ENCODE measurements around the gene INO80B. TPM values are rescaled to one million over a fixed set of nuclear protein-coding genes. Genes with fewer than 3 reads are reported as not detected.
"Not testable (repeated sequence)": the region's sequence is repeated elsewhere in the genome, so short reads cannot be mapped to it uniquely, and the experiment has no call there.

Gene INO80B
- total RNA-seq, 4 donors from 2014 or later, result 5.4 to 41.9 (median 20.3) TPM

DNA sequence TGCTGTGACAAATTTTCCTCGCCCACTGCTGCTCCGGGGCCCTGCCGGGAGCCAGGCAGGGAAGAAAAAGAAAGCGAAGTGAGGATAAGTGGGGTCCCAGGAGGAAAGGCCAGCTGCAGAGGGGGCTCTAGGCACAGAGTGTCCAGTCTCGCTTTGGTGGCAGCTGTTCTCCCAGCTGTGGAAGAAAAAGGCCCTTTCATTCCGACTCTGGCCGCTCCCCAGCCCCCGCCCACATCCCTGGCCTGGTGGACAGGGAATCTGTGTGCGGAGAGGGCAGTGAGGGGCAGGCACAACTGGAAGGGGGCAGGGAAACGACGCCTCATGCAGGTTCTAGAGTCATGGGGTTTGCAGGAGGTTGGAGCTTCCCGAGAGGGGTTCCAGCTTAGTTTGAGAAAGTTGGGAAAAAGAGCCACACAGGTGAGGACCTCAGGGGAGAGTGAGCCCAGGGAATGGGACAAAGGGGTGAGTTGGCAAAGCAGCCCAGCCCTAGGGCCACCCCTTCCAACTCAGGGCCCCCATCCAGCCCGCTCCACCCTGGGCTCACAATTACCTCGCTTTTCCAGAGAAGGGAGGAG lies 15.0 kb upstream of the INO80B start:
- peak overlapping the region; percentile 86 to 89 (median 87) for H3K27ac ChIP-seq
- peaks cover 0 to 17% (median 0%) of the 10 kb centered on the region in 3 donors for H3K36me3 ChIP-seq
- peak overlapping the region; percentile 44 to 76 (median 60) for H3K4me3 ChIP-seq
- DNase-seq, result no peak
- intact Hi-C loops (cut with DNase I), result no loop called here
- H3K4me1 ChIP-seq, result peaks cover 14 to 73% (median 15%) of the 10 kb centered on the region in 3 donors
- no peak for TF ChIP-seq POLR2A (IDR thresholded peaks at IDR 0.05)
- TF ChIP-seq, protein P1, sequence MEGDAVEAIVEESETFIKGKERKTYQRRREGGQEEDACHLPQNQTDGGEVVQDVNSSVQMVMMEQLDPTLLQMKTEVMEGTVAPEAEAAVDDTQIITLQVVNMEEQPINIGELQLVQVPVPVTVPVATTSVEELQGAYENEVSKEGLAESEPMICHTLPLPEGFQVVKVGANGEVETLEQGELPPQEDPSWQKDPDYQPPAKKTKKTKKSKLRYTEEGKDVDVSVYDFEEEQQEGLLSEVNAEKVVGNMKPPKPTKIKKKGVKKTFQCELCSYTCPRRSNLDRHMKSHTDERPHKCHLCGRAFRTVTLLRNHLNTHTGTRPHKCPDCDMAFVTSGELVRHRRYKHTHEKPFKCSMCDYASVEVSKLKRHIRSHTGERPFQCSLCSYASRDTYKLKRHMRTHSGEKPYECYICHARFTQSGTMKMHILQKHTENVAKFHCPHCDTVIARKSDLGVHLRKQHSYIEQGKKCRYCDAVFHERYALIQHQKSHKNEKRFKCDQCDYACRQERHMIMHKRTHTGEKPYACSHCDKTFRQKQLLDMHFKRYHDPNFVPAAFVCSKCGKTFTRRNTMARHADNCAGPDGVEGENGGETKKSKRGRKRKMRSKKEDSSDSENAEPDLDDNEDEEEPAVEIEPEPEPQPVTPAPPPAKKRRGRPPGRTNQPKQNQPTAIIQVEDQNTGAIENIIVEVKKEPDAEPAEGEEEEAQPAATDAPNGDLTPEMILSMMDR (IDR thresholded peaks at IDR 0.05), result no peak
- peaks cover 0 to 21% (median 0%) of the 10 kb centered on the region in 4 donors for H3K27me3 ChIP-seq
- no peaks in the 10 kb centered on the region for H3K9me3 ChIP-seq
- 13 to 14% methylated on average over 11 of the region's 14 CpGs for WGBS, 2 donors

DNA sequence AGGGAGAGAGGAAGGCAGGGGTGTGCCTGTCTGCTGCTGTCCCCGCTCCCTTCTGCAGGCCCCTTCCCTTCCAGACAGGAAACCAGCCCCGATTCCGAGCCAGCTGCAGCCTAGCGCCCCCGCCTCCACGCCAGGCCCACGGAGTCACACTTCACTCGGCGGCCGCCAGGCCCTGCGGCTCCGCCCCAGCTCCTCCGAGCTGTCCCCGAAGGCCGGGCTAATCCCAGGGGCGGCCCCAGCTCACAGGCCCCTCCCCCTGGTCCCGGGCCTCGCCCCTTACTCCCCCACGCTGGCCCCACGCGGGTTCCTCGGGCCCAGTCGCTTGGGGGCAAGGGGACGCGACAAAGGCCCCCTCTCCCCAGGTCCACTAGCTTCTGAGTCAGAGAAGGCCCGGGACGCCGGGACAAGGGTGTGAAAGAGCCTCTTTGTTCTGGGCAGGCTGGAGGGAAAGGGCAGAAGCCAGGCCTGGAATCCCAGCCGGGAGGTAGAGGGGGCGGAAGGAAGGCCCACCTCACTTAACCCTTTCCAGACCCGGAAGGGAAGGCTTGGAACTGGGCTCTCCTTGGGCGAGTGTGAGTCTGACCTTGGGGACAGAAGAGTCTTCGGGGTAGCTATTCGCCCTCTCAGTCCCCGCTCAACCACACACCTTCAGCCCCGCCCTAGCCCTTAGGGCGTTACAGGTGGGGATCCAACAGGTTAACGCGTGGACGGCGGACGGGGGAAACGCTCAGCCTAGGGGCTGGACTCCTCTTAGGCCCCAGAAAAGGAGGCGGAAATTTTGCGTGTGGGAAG lies 14.3 kb upstream of the INO80B start:
- peaks cover 0 to 12% (median 0%) of the 10 kb centered on the region in 3 donors for H3K36me3 ChIP-seq
- peaks cover 0 to 21% (median 0%) of the 10 kb centered on the region in 4 donors for H3K27me3 ChIP-seq
- intact Hi-C loops (cut with DNase I), result no loop called here
- H3K27ac ChIP-seq, result peak overlapping the region; percentile 86 to 89 (median 87)
- no peak for DNase-seq
- peak overlapping the region; percentile 44 to 76 (median 60) for H3K4me3 ChIP-seq
- peaks cover 14 to 73% (median 15%) of the 10 kb centered on the region in 3 donors for H3K4me1 ChIP-seq
- peak in 1 of 4 donors; percentile 31 for TF ChIP-seq POLR2A (IDR thresholded peaks at IDR 0.05)
- TF ChIP-seq, protein P1 (IDR thresholded peaks at IDR 0.05), result peak in 3 of 6 experiments; percentile 38 to 51 (median 40)
- H3K9me3 ChIP-seq, result no peaks in the 10 kb centered on the region
- 34 to 40% methylated on average over 2 to 5 of the region's 45 CpGs for WGBS, 2 donors

GRCh38 chr2:74441170-74441689 lies 13.7 kb upstream of the INO80B start:
- 18 to 42% methylated on average over 6 to 12 of the region's 33 CpGs for whole genome bisulfite sequencing, 2 donors
- H3K4me1 ChIP-seq, result peaks cover 14 to 69% (median 15%) of the 10 kb centered on the region in 3 donors
- TF ChIP-seq POLR2A (IDR thresholded peaks at IDR 0.05), result peak in 1 of 4 donors; percentile 2
- TF ChIP-seq, protein P1 (IDR thresholded peaks at IDR 0.05), result no peak
- H3K36me3 ChIP-seq, result peaks cover 0 to 5% (median 0%) of the 10 kb centered on the region in 3 donors
- intact Hi-C loops (cut with DNase I), result no loop called here
- H3K27me3 ChIP-seq, result peaks cover 0 to 21% (median 0%) of the 10 kb centered on the region in 4 donors
- peak overlapping the region; percentile 44 to 76 (median 60) for H3K4me3 ChIP-seq
- no peak for DNase-seq
- peak overlapping the region; percentile 86 to 89 (median 87) for H3K27ac ChIP-seq
- no peaks in the 10 kb centered on the region for H3K9me3 ChIP-seq

DNA sequence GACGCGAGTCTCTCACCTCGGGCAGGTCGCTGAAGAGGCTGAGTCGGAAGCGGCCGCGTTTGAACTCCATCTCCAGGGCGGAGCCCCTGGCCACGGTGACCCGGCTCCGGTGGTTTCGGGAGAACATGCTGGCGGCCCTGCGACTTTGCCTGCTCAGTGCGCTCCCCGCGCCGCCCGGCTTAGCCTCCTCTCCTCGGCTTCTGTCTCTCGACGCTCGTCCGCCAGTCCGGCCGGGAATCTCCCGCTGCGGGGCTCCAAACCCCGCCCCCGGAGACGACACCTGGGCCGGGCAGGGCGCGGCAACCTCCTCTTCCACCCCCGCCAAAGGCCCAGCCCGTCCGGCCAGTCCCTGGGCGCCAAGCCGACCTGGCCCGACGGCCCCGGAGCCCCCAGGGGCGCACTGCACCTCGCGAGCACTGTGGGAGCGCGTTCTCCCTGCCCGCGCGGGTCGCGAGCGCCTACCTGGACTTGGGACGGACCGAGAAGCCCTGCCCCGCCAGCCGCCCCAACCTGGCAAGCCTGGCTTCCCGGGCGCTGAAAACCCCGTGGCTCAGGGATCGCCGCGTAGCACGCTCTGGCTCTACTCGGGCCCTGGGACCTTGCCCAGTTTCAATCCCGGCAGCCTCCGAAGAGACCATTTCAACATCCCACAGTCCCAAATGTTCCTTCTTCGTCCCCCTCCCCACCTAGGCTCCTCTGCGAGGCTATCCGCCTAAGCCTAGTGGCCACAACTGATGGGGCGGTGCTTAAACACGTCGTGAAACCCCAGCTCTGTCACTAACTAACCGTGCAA lies 13.0 kb upstream of the INO80B start, which contains the start of gene RTKN:
Gene RTKN, minus strand, starts transcription at position 248 of the 793 bp plus-strand sequence. Its CDS starts 121 bp downstream, at position 127.
- Histone ChIP-seq H3K4me3 (peak within 1 kb of the TSS; percentile 44 to 76 (median 60)), H3K9me3 (no peaks in the 10 kb centered on the region), H3K4me1 (peaks cover 14 to 63% (median 15%) of the 10 kb centered on the region in 3 donors), H3K27ac (peak within 1 kb of the TSS; percentile 86 to 89 (median 87)), H3K27me3 (peaks cover 0 to 21% (median 0%) of the 10 kb centered on the region in 4 donors), H3K36me3 (no peaks in the 10 kb centered on the region)
- no peak for DNase-seq
- intact Hi-C loops (cut with DNase I), result no loop called here
- TF ChIP-seq, protein P1 (IDR thresholded peaks at IDR 0.05), result peak in 2 of 6 experiments; percentile 16 to 39
- TF ChIP-seq POLR2A (IDR thresholded peaks at IDR 0.05), result peak in 2 of 4 donors; percentile 10 to 52
- 7 to 28% methylated on average over 4 to 36 of the region's 75 CpGs for WGBS, 2 donors

DNA sequence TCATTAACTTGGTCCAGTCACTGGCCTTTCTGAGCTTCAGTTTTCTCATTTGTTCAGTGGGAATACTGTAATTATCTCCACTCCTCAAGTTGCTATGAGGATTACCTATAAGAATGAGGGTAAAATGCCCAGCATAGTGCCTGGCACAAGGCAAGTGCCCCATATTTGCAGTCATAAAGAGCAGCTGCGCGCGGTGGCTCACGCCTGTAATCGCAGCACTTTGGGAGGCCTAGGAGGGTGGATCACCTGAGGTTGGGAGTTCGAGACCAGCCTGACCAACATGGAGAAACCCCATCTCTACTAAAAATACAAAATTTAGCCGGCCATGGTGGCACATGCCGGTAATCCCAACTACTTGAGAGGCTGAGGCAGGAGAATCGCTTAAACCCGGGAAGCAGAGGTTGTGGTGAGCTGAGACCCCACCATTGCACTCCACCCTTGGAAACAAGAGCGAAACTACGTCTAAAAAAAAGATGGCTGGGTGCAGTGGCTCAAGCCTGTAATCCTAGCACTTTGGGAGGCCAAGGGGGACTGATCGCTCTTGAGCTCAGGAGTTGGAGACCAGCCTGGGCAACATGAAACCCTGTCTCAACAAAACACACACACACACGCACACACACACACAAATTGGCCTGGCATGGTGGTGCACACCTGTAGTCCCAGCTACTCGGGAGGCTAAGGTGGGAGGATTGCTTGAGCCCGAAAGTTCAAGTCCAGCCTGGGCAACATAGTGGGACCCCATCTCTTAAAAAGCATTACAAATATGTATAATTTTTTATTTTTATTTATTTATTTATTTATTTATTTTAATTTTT lies 12.2 kb upstream of the INO80B start:
- WGBS, 2 donors, result 87 to 94% methylated on average over 5 to 15 of the region's 16 CpGs

More for the DNA sequence above, 12.2 kb upstream of the INO80B start:
- Histone ChIP-seq H3K27ac (peak overlapping the region; percentile 86 to 89 (median 87)), H3K4me1 (peaks cover 14 to 55% (median 15%) of the 10 kb centered on the region in 3 donors), H3K4me3 (peak overlapping the region; percentile 44 to 76 (median 60)), H3K27me3 (peaks cover 0 to 21% (median 0%) of the 10 kb centered on the region in 4 donors)
- DNase-seq; H3K36me3 ChIP-seq; intact Hi-C loops (cut with DNase I); H3K9me3 ChIP-seq: not testable (repeated sequence)
